HG03571 (cell line): ENCODE data around the gene SNRPA.

Source experiments
- ATAC-seq: cut with Tn5 transposase; IDR thresholded peaks from one replicate; pipeline ENCODE4 v1.9.1; 2021; ENCODE audit not compliant: unreplicated experiment

Gene SNRPA

DNA sequence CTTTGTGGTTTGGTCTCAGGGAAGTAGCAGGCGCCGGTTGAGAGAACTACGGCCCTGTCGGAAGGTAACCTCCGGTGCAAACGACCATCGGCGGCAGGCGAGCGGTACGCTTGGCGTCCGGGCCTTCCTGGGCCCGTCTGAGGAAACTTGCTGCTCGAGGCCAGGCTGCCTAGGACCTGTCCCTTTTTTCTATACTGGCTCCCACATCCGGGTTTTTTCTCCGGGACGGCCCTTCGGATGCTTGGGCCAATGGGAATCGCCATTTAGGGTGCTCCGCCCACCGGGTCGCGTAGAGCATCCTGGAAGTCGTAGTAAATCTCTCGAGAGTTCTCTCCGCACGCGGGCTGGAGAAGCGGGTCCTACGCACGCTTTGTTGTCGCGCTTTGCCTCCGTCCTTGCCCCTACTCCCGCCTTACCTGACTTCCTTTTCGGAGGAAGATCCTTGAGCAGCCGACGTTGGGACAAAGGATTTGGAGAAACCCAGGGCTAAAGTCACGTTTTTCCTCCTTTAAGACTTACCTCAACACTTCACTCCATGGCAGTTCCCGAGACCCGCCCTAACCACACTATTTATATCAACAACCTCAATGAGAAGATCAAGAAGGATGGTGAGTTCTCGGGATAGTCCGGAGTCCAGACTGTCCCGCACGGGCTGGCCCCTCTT lies at the start of gene SNRPA:
TSS of gene SNRPA (plus strand) at position 330 of the 664 bp plus-strand sequence. CDS start at position 536, 206 bp downstream.
- ATAC-seq: peak; percentile 51

DNA sequence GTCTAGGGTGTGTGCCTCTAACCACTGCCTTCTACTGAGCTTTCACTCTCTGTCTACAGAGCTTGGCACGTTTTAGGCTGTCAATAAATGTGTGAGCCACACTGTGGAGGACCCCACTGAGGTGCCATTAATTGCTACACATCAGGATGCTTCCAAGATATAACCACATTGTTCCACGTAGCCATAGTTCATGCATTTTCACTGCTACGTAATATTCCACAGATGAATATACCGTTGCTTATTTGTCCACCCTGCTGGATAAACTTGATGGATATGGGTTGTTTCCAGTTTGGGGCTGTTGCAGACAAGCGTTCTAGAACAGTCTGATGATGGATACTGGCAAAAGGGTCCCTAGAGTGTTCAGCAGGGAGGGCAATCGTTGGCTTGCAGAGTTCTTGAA lies 49.2 kb upstream of the SNRPA start:
- no peak for ATAC-seq

DNA sequence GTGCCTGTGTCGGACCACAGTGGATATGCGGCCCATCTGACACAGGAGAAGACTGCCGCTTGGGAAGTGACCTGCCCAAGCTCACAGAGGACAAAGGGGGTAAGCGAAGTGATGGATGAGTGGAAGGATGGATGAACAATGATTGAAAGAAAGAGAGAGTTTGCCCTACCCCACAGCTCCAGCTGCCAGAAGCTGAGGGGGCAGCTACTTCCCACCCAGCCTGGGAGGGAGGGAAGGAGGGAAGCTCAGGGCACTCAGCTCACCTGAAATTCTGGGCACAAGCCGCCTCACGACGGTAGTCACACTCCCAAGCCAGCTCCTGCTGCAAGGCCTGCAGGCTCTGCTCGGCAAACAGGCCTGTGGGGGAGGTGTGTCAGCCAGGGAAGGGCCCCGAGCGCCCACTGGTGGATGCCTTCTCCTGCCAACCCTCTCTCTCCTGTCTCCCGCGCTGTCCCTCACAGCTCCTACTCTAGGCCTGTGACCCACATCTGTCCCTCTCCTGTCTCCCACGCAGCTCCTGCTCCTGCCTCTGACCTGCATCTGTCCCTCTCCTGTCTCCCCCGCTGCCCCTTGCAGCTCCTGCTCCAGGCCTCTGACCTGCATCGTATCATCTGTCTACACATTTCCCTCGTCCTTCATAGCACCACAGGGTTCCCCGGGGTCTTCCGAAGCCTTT lies 48.5 kb upstream of the SNRPA start:
- no peak for ATAC-seq

DNA sequence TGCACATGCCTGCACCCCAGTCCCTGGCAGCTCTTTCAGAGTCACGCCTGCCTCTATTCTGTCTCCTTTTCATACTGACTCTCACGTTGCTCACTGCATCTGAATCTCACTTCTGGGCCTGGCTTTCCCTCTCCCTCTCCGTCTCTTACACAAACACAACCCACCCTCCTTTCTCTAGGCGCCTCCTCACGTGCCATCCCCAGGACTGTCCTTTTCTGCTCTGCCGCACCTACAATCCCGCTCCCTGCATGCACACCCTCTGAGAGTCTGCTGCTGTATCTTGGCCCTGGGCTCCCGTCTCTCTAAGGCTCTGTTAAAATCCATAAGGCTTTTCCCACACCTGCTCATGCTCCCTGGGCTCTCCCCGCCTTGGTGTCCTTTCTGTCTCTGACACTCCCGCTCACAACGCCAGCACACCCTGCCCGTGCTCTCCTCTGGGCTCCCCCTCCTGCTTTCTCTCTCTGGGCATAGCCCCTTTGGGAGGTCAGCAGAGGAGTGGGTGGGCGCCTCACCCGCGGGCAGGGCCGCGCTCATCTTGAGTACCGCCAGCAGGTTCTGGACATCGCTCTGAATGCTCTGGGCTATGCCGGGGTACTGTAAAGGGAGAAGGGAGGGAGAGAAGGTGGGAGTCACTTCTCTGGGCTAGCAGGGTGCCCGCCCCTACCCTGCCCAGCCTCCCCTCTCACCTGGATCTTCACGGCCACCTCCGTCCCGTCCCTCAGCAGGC lies 47.8 kb upstream of the SNRPA start:
- ATAC-seq: no peak

DNA sequence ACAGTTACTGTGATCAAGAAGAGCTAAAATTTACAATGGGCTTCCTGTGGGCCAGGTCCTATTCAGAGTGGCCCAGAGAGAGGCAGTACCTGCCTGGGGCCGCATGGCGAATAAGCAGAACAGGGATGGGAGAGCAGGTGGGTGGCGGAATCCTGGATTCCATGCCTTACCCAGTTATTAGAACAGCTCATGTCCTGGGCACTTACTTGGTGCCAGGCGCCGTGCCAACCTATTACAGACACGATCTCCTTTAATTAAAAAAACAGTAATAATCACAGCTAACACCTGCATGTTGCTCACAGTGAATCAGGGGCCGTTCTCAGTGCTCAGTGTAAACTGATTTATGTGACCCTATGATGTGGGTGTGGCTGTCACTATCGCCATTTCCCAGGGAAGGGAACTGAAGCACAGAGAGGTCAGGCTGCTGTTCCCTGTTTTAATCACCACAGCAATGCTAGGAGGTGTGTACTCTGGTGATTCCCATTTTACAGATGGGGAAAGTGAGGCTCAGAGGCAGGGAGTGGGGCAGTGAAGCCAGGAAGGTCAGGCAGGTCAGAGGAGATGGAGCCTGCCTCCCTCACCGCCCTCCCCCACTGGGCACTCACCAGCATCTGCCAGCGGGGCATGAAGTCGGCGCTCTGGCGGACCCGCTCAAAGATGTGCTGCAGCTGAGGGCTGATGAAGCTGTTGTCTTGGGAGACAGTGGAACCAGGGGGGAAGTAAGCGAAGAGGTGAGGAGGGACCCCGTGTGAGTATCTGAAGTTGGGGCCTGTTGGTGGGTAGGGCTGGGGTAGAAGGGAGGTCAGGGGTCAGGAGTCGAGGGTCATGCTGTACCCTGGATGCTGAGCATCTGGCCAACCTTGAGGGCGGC lies 46.3 kb upstream of the SNRPA start:
- no peak for ATAC-seq

DNA sequence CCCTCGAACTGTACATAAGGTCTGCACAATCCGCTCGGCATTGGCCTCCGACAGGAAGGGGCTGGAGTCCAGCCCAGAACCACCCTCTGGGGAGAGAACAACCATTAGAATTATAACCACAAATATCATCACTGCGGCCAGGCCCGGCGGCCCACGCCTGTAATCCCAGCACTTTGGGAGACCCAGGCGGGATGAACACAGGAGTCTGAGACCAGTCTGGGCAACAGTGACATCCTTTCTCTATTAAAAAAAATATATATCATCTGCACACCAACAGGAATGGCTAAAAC lies 45.7 kb upstream of the SNRPA start:
- ATAC-seq: no peak

DNA sequence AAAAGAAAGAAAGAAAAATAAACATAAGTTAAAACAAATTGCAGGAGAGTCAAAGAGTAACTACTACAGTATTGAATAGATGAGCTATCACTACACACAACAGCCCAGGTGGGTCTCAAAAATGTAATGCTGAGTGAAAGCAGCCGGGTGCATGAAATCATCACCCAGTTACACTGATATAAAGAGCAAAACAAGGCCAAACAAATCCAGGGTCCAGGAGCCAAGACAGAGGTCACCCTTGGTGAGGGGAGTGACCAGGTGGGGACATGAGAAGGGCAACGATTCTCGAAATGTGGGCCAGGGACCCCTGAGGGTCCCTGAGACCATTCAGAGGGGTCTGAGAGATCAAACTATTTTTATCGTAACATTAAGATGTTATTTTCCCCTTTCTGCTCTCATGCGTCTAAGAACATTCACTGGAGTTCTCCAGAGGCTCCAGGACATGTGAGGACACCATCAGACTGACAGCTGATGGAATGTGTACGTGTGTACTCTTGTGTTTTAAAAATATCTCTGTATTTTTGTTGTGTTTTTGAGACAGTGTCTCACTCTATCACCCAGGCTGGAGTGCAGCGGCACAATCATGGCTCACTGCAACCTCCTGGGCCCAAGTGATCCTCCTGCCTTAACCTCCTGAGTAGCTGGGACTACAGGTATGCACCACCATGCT lies 44.9 kb upstream of the SNRPA start:
- no peak for ATAC-seq

DNA sequence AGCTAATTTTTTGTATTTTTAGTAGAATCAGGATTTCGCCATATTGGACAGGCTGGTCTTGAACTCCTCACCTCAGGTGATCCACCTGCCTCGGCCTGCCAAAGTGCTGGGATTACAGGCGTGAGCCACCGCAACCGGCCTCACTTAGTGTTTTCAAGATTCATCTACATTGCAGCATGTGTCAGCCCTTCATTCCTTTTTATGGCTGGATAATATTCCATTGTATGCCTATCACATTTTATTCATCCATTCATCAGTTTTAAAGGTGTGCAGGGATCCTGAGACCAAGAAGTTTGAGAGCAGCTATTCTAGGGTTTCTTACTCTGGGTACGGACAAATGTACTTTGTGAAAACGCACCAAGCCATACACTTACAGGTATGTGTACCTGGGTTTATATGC lies 43.4 kb upstream of the SNRPA start:
- no peak for ATAC-seq

DNA sequence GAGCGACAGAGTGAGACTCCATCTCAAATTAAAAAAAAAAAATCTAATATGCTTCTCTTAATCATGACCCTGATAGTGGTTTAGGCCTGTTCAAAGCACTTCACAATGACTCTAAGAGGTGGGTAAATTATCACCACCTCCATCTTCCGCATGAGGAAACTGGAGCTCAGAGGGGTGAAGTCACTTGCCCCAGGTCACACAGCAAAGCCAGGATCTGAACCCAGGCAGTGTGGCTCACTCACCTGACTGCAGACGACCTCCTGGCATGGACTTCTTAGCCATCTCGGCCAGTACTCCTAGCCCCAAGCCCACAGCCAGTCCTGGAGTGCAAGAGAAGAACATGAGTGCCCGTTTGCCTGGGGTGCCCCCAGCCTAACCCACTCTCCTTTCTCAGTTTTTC lies 41.2 kb upstream of the SNRPA start:
- no peak for ATAC-seq

DNA sequence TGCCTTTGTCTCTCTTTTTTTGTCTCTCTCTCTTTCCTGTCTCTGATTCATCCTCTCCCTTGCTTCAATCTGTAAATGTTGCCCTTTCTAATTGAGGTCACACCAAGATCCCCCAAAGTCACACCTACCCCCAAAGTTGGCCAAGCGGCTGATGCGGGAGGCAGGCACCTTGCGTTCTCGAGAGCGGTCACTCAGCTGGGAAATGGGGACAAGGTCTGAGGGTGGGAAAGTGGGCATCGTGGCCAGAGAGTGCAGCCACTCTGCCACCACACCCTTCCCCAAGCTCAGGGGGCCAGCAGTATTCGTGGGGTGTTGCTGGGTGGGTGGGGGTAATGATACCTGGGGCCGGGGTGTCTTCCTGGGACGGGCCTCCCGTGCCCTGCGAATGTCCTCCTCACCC lies 37.1 kb upstream of the SNRPA start:
- no peak for ATAC-seq

- ATAC-seq: peak; percentile 46
These were observed 36.3 kb upstream of the SNRPA start for GRCh38 chr19:40714441-40715299.

DNA sequence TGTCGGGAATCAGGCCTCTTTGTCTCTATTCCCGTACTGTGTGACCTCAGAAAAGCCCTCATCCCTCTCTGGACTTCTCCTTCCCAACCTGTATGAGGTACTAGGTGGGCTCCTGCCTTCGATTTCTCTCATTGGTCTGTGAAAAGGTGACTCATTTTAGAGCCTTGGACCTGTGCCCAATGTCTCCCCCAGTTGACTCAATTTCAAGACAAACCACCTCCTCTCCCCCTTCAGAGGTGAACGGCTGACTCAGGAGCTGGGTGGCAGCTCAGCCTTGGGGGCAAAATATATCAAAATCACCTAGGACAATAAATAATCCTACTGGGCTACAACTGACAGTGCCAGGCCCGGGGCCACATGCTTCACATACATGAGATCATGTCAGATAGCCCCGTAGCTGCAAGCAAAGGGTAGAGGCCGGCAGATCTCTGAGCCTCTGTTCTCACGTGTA lies 34.9 kb upstream of the SNRPA start:
- ATAC-seq: no peak

DNA sequence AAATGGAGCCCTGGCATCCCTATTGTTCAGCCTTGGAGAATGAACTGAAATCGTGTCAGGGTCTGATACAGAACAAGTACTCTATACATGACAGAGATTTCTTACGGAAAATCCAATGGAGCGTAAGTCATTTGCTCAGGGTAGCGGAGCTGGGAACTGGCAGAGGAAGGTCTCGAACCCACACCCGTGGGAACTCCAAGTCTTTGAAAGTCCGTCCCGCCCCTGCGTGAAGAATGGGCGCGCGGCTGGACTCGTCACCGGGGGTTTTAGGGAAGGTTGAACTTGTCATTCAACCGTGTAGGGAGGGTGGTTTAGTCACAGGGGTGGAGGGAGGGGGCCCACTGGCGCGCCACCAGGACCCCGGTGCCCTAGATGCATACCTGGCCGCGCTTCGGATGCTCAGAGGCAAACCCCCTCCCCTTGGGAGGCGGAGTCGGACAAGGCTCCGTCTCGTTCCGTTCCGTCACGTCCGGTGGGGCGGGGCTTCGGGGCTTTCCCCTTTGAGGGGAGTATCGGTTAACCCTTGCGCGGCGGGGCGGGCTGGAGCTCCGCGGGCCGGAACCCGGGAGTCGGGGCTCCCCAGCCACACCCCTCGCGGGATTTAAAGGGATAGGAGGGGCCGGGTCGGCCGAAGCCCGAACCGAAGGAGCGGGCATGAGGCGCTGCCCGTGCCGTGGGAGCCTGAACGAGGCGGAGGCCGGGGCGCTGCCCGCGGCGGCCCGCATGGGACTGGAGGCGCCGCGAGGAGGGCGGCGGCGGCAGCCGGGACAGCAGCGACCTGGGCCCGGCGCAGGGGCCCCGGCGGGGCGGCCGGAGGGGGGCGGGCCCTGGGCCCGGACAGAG lies 34.3 kb upstream of the SNRPA start, which contains the start of the genes COQ8B and ITPKC:
TSS of gene COQ8B (minus strand) at position 405 of the 843 bp plus-strand sequence. CDS start 2,254 bp downstream, outside the sequence.
TSS of gene ITPKC (plus strand) at position 631 of the 843 bp plus-strand sequence. CDS start at position 655, 24 bp downstream.
- ATAC-seq: peak; percentile 70

DNA sequence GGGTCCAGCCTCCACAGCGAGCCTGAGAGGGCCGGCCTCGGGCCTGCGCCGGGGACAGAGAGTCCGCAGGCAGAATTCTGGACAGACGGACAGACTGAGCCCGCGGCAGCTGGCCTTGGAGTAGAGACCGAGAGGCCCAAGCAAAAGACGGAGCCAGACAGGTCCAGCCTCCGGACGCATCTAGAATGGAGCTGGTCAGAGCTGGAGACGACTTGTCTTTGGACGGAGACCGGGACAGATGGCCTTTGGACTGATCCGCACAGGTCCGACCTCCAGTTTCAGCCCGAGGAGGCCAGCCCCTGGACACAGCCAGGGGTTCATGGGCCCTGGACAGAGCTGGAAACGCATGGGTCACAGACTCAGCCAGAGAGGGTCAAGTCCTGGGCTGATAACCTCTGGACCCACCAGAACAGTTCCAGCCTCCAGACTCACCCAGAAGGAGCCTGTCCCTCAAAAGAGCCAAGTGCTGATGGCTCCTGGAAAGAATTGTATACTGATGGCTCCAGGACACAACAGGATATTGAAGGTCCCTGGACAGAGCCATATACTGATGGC lies 33.6 kb upstream of the SNRPA start:
- no peak for ATAC-seq

DNA sequence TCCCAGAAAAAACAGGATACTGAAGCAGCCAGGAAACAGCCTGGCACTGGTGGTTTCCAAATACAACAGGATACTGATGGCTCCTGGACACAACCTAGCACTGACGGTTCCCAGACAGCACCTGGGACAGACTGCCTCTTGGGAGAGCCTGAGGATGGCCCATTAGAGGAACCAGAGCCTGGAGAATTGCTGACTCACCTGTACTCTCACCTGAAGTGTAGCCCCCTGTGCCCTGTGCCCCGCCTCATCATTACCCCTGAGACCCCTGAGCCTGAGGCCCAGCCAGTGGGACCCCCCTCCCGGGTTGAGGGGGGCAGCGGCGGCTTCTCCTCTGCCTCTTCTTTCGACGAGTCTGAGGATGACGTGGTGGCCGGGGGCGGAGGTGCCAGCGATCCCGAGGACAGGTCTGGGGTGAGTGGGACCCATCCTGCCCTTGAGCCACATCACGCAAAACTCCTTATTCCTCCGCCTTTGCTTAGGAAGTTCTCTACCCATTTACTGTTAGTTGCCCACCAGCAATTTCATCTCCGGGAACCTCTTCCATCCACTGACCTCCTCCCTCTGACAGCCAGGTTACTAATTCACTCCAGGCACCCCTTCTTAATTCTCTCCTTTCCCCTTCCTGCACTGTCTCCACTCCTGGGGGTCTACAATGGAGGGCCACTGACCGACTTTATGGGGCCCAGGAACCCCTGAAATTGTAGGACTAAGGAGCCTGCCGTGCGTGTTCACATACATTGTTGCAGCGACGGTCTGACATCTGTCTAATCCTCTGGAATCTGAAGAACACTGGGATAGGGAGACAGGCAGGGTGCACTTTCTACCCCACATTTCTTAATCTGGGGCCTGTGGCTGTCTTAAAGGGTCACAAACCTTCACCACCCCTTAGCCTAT lies 32.9 kb upstream of the SNRPA start:
- no peak for ATAC-seq

GRCh38 chr19:40718774-40719391 lies 32.1 kb upstream of the SNRPA start:
- no peak for ATAC-seq

DNA sequence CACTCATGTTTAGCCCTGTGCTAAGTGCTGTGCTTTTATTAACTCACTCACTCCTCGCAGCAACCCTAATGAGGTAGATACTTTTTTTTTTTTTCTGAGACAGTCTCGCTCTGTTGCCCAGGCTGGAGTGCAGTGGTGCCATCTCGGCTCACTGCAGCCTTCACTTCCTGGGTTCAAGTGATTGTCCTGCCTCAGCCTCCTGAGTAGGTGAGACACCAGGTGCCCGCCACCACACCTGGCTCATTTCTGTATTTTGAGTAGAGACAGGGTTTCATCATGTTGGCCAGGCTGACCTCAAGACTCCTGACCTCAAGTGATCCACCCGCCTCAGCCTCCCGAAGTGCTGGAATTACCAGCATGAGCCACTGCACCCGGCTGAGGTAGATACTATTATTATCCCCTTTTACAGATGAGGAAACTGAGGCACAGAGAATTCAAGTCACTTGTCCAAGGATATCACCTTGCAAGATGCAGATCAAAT lies 31.5 kb upstream of the SNRPA start:
- no peak for ATAC-seq
